Lung (tissue), 12 donors: ENCODE results near the gene EIF3I. TPM values are rescaled to one million over a fixed set of nuclear protein-coding genes. Genes with fewer than 3 reads are reported as not detected.

Source experiments
- ATAC-seq: fragments of 200-7000 bp; cut with Tn5 transposase; one replicate; pipeline ENCODE4 v1.9.1; 2020; ENCODE audit warnings: moderate number of reproducible peaks; ENCODE audit not compliant: insufficient read depth, low FRiP score
- DNase-seq, 3 donors: peaks; one replicate each; pipeline ENCODE4 v3.0.0-alpha.2; 2013 to 2017
- H3K27ac ChIP-seq, 2 donors: one replicate each; pipeline ENCODE4 v1.5.1; 2013; ENCODE audit warnings: mild to moderate bottlenecking in 2 of 2, moderate library complexity in 2 of 2, control low read depth in 1 of 2, inconsistent platforms in 1 of 2, low read depth in 1 of 2, low read length in 1 of 2
- H3K27me3 ChIP-seq, 3 donors: one replicate each; pipeline ENCODE4 v1.5.1; 2013; ENCODE audit warnings: low read length in 2 of 3; ENCODE audit not compliant: control insufficient read depth in 3 of 3, insufficient read depth in 3 of 3
- H3K36me3 ChIP-seq, 4 donors: one replicate each; pipeline ENCODE4 v1.5.1; 2013; ENCODE audit warnings: low read length in 4 of 4, mild to moderate bottlenecking in 1 of 4, moderate library complexity in 1 of 4; ENCODE audit not compliant: control insufficient read depth in 4 of 4, insufficient read depth in 4 of 4
- H3K4me1 ChIP-seq, 5 donors: one replicate each; pipeline ENCODE4 v1.5.1; 2013; ENCODE audit warnings: low read length in 5 of 5, mild to moderate bottlenecking in 2 of 5, moderate library complexity in 1 of 5; ENCODE audit not compliant: control insufficient read depth in 5 of 5, insufficient read depth in 5 of 5
- H3K4me3 ChIP-seq: one replicate; pipeline ENCODE4 v1.5.1; 2013; ENCODE audit warnings: mild to moderate bottlenecking, control low read depth, moderate library complexity
- H3K9ac ChIP-seq, 2 donors: one replicate each; pipeline ENCODE4 v1.5.1; 2013; ENCODE audit warnings: low read length in 2 of 2, control low read depth in 1 of 2; ENCODE audit not compliant: insufficient read depth in 1 of 2
- H3K9me3 ChIP-seq, 4 donors: one replicate each; pipeline ENCODE4 v1.5.1; 2013; ENCODE audit warnings: low read length in 3 of 4, mild to moderate bottlenecking in 1 of 4, moderate library complexity in 1 of 4; ENCODE audit not compliant: control insufficient read depth in 4 of 4, insufficient read depth in 3 of 4
- WGBS, 2 donors: extraction: QIAGEN DNeasy Blood & Tissue Kit; methylation state at CpG; one replicate each; pipeline ENCODE4 v1.1.7; 2013; 5-methylcytosine and 5-hydroxymethylcytosine counted together
- polyA plus RNA-seq, 2 donors: library from polyadenylated mRNA; stranded (reverse); fragments of 200-250 nt; gene quantifications; one replicate each; pipeline ENCODE4 v1.2.1, GENCODE V29; 2013
- total RNA-seq, 2 donors: library from RNA; depleted of rRNA in 1 of 2; stranded (reverse); fragments of >200 nt in 1 of 2; gene quantifications; one replicate each; pipeline ENCODE4 v1.2.1, GENCODE V29; 2014 to 2021
- TF ChIP-seq, protein P1 (sequence below): IDR thresholded peaks from 2 replicates; pipeline ENCODE4 v1.5.1; 2012; ENCODE audit warnings: mild to moderate bottlenecking; ENCODE audit errors: control extremely low read depth, extremely low read depth
- donor health status: control.
- donor health status: control.
- donor health status: Bipolar disorder and iron deficiency.
- donor health status: healthy.
- donor health status: DM: yes; HTN: yes; CAD: no.

EIF3I gene
- total and polyA plus RNA-seq, 4 donors = 81.0 to 255 (median 185) TPM

- H3K4me3 ChIP-seq = no peak overlapping the region
- DNase-seq (no peak), ATAC-seq (no peak)
- TF ChIP-seq, protein P1, sequence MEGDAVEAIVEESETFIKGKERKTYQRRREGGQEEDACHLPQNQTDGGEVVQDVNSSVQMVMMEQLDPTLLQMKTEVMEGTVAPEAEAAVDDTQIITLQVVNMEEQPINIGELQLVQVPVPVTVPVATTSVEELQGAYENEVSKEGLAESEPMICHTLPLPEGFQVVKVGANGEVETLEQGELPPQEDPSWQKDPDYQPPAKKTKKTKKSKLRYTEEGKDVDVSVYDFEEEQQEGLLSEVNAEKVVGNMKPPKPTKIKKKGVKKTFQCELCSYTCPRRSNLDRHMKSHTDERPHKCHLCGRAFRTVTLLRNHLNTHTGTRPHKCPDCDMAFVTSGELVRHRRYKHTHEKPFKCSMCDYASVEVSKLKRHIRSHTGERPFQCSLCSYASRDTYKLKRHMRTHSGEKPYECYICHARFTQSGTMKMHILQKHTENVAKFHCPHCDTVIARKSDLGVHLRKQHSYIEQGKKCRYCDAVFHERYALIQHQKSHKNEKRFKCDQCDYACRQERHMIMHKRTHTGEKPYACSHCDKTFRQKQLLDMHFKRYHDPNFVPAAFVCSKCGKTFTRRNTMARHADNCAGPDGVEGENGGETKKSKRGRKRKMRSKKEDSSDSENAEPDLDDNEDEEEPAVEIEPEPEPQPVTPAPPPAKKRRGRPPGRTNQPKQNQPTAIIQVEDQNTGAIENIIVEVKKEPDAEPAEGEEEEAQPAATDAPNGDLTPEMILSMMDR = no peak
- no peak overlapping the region for H3K9ac ChIP-seq
- H3K4me1 ChIP-seq = peaks cover 0 to 6% (median 0%) of the 10 kb centered on the region in 5 donors
- no peak overlapping the region for H3K27ac ChIP-seq
- no peaks in the 10 kb centered on the region for H3K9me3 ChIP-seq
- no peaks in the 10 kb centered on the region for H3K36me3 ChIP-seq
- no peaks in the 10 kb centered on the region for H3K27me3 ChIP-seq
- 87 to 89% methylated on average over 4 of the region's 4 CpGs for WGBS, 2 donors
Observed at GRCh38 chr1:32263744-32264143, 41.5 kb downstream of the EIF3I start.

DNA sequence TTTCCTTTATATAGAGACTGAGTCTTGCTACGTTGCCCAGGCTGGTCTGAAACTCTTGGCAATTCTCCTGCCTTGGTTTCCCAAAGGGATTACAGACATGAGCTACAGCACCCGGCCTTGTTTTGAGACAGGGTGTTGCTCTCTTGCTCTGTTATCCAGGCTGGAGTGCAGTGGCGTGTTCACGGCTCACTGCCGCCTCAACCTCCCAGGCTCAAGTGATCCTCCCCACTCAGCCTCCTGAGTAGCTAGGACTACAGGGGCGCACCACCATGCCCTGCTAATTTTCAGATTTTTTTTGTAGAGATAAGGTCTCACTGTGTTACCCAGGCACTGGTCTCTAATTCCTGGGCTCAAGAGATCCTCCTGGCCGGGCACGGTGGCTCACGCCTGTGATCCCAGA is 43.6 kb downstream of the EIF3I start:
- 85 to 93% methylated on average over 9 of the region's 9 CpGs for WGBS, 2 donors
- no peaks in the 10 kb centered on the region for H3K27me3 ChIP-seq
- H3K36me3 ChIP-seq = no peaks in the 10 kb centered on the region
- TF ChIP-seq, protein P1 = no peak
- DNase-seq (no peak), ATAC-seq (no peak)
- H3K9ac ChIP-seq = no peak overlapping the region
- H3K4me1 ChIP-seq = peaks cover 0 to 6% (median 0%) of the 10 kb centered on the region in 5 donors
- H3K27ac ChIP-seq = no peak overlapping the region
- H3K9me3 ChIP-seq = no peaks in the 10 kb centered on the region
- no peak overlapping the region for H3K4me3 ChIP-seq

GRCh38 chr1:32266921-32267591 is 44.8 kb downstream of the EIF3I start:
- H3K4me3 ChIP-seq = no peak overlapping the region
- H3K9me3 ChIP-seq = no peaks in the 10 kb centered on the region
- 49 to 64% methylated on average over 7 of the region's 7 CpGs for WGBS, 2 donors
- H3K4me1 ChIP-seq = peaks cover 0 to 6% (median 0%) of the 10 kb centered on the region in 5 donors
- ATAC-seq (no peak), DNase-seq (peak in 2 of 3 donors; percentile 43 to 66)
- TF ChIP-seq, protein P1 = no peak
- H3K36me3 ChIP-seq = no peaks in the 10 kb centered on the region
- peak overlapping the region in 1 of 2 donors; percentile 19 for H3K9ac ChIP-seq
- H3K27me3 ChIP-seq = no peaks in the 10 kb centered on the region
- H3K27ac ChIP-seq = no peak overlapping the region

DNA sequence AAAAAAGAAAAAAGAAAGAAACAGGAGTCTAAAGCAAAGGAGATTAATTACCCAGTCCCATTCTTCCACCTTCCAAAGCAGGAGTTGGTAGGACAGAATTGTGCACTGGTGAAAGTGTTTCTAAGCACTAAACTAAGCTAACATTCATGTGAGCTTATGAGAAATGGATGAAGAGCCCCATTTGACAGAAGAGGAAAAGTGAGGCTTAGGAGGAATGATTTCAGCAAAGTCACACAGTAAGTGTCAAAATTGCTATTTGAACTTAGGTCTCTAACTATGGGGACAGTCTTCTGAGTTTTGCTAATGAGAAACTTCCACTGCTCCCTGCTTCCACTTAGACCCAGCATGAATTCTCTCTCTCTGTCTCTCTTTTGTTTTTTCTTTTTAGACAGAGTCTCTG is 47.5 kb downstream of the EIF3I start:
- no peaks in the 10 kb centered on the region for H3K9me3 ChIP-seq
- no peak for DNase-seq
- H3K36me3 ChIP-seq = no peaks in the 10 kb centered on the region
- ATAC-seq = no peak
- H3K27me3 ChIP-seq = peaks cover 0 to 16% (median 14%) of the 10 kb centered on the region in 3 donors
- no peak overlapping the region for H3K27ac ChIP-seq
- peaks cover 0 to 11% (median 0%) of the 10 kb centered on the region in 5 donors for H3K4me1 ChIP-seq
- H3K4me3 ChIP-seq = no peak overlapping the region
- no peak overlapping the region for H3K9ac ChIP-seq
- TF ChIP-seq, protein P1 = no peak
